ENCODE measurements around the gene S100A5.
A peak's percentile ranks its signal among the peaks of the same experiment; 100 is the strongest.

- TF ChIP-seq CTCF (IDR thresholded peaks at IDR 0.05): no peak
- peak in 1 of 2 donors; percentile 46 for TF ChIP-seq POLR2A (IDR thresholded peaks at IDR 0.05)
These were observed 26.0 kb upstream of the S100A5 start for GRCh38 chr1:153566414-153567371.

Data from heart left ventricle (tissue), 13 donors.